Effector memory CD4-positive, alpha-beta T cell (primary cell): ENCODE results near the gene SIDT2.
"Not testable (repeated sequence)": the region's sequence is repeated elsewhere in the genome, so short reads cannot be mapped to it uniquely, and the experiment has no call there.

Source experiments
- DNase-seq, 3 donors: peaks; one replicate each; pipeline ENCODE4 v3.0.0-alpha.2; 2020
- H3K27ac ChIP-seq: 2 replicates; pipeline ENCODE4 v1.7.0; 2013; ENCODE audit warnings: mild to moderate bottlenecking, low read length, moderate library complexity; ENCODE audit not compliant: insufficient read depth, poor library complexity, severe bottlenecking
- H3K27me3 ChIP-seq: replicated peaks from 2 replicates; pipeline ENCODE4 v1.7.0; 2013; ENCODE audit warnings: mild to moderate bottlenecking, low read length; ENCODE audit not compliant: insufficient read depth, control insufficient read depth, poor library complexity, severe bottlenecking
- H3K36me3 ChIP-seq: 2 replicates; pipeline ENCODE4 v1.7.0; 2013; ENCODE audit warnings: mild to moderate bottlenecking, low read length, moderate library complexity; ENCODE audit not compliant: control insufficient read depth, insufficient read depth
- H3K4me1 ChIP-seq: 2 replicates; pipeline ENCODE4 v1.7.0; 2013; ENCODE audit warnings: low read length, mild to moderate bottlenecking; ENCODE audit not compliant: control insufficient read depth, insufficient read depth, poor library complexity, severe bottlenecking
- H3K4me3 ChIP-seq: 2 replicates; pipeline ENCODE4 v1.7.0; 2013; ENCODE audit warnings: low read length, low read depth, mild to moderate bottlenecking; ENCODE audit not compliant: insufficient read depth, poor library complexity, severe bottlenecking
- H3K9me3 ChIP-seq: 2 replicates; pipeline ENCODE4 v1.7.0; 2013; ENCODE audit warnings: mild to moderate bottlenecking, low read length, moderate library complexity; ENCODE audit not compliant: control insufficient read depth
- total RNA-seq, 3 donors: gene quantifications; one replicate each; lab custom pipeline; 2026; lab: John Stamatoyannopoulos, UW

The SIDT2 gene
- 60.0 to 72.3 (median 63.8) reads per million in 3 donors for total RNA-seq

DNA sequence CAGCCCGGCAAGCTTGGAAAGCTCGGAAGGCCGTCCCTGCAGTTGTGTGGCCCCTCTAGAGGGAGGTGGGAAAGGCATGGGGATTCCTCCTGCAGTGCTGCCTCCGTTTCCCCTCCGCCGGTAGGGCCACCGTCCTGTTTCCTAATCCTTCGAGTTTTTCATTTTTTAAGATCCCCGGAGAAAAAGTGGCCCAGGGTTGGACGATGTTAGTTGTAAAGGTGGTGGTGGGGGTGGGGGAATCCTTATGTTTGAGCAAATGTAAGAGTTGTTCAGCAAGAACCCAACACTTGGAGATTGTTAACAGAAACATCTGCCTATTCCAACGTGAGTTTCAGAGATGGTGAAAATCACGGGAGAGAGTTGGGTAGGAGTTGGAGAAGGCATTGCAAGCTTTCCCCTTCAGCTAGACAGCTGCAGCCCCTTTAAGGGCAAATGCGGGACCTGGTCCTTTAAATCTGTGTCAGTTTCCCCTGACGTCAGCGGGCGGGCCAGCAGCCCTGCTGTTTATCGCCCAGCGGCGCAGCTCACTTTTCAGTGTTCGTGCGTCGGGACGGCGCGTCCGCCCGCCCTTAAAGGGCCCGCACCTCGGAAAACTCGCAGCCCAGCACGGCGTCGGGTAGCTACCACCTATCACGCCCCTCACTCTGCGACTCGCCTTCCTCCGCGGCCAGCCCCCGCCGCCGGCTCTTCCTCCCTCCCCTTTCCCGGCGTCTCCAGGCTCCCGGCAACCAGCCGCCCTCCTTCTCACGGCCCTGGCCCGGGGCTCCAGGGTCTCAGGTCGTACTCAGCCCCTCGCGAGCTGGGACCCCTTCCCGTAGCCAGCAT, at the start of gene SIDT2:
SIDT2 (plus strand) TSS at position 534 of the 825 bp plus-strand sequence. CDS start 521 bp downstream, outside the sequence.
- Histone ChIP-seq H3K4me3 (peak within 1 kb of the TSS; percentile 92), H3K4me1 (peaks cover 26% of the 10 kb centered on the region), H3K9me3 (no peaks in the 10 kb centered on the region), H3K36me3 (no peaks in the 10 kb centered on the region), H3K27me3 (no peaks in the 10 kb centered on the region), H3K27ac (peak within 1 kb of the TSS; percentile 83)
- peak; percentile 72 to 80 (median 78) for DNase-seq

DNA sequence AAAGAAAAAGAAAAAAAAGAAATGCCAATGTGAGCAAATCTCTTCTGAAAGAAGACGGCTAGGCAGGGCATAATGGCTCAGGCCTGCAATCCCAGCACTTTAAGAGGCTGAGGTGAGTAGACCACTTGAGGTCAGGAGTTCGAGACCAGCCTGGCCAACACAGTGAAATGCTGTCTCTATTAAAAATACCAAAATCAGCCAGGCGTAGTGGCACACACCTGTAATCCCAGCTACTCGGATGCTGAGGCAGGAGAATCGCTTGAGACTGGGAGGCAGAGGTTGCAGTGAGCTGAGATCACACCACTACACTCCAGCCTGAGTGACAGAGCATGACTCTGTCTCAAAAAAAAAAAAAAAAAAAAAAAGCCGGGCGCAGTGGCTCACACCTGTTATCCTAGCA, 48.1 kb upstream of the SIDT2 start:
- H3K36me3 ChIP-seq, H3K4me1 ChIP-seq, H3K27ac ChIP-seq, H3K4me3 ChIP-seq, DNase-seq, H3K27me3 ChIP-seq, H3K9me3 ChIP-seq: not testable (repeated sequence)

DNA sequence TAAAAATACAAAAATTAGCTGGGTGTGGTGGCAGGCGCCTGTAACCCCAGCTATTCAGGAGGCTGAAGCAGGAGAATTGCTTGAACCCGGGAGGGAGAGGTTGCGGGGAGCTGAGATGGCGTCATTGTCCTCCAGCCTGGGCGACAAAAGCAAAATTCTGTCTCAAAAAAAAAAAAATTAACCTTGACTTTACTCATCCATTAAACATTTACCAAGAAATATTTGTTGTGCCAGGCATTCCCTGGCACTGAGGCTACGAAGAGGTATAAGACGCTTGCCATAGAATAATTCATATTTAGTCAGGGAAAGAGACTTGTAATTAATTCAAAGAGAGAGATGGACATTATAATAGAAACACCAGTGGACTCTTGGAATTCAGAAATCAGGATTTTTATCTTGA, 47.7 kb upstream of the SIDT2 start:
- H3K9me3 ChIP-seq = no peaks in the 10 kb centered on the region
- no peak overlapping the region for H3K27ac ChIP-seq
- no peak overlapping the region for H3K4me3 ChIP-seq
- DNase-seq = no peak
- no peaks in the 10 kb centered on the region for H3K36me3 ChIP-seq
- no peaks in the 10 kb centered on the region for H3K27me3 ChIP-seq
- no peaks in the 10 kb centered on the region for H3K4me1 ChIP-seq

- H3K27ac ChIP-seq = no peak overlapping the region
- no peaks in the 10 kb centered on the region for H3K4me1 ChIP-seq
- H3K27me3 ChIP-seq = no peaks in the 10 kb centered on the region
- H3K4me3 ChIP-seq = no peak overlapping the region
- no peak for DNase-seq
- H3K36me3 ChIP-seq = no peaks in the 10 kb centered on the region
- H3K9me3 ChIP-seq = no peaks in the 10 kb centered on the region
Observed at GRCh38 chr11:117134431-117134830, 44.1 kb upstream of the SIDT2 start.

- H3K9me3 ChIP-seq = not testable (repeated sequence)
Observed at GRCh38 chr11:117134979-117135378, 43.6 kb upstream of the SIDT2 start.

DNA sequence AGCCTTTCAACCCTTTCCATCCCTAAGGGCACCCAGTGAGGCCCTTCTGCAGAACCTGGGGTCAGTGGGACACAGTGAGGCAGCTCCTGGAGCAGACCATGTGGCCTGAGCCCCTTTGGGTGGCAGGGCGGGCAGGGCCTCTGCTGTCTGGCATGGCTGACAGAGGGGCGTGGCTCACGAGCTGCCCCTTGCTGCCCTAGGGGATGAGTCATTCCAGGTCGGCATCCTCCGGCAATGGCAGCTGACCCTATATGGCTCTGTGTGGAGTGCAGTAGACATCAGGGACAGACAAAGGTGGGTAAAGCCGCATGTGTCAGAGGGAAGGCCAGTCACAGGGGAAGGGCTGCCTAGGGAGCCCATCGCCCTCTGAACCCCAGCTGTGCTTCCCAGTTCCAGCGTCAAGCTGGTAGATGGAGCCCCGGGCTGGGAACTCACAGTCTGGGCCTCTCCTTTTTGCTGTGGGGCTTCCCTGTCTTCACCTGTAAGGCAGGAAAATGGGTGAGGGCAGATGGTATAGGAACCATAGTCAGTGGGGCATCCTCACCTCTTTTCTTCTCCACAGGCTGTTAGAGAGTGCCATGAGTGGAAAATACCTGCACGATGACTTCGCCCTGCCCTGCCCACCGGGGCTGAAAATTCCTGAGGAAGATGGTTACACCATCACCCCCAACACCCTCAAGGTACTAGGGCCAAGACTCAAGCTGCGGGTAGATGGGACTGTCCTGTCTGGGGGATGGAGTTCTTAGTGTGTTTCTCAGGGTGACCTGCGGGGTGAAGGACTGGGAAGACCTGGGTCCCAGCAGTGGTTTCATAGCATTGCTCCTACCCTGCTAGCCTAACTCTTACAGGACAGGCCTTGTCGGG, 41.1 kb upstream of the SIDT2 start:
- H3K36me3 ChIP-seq, H3K27me3 ChIP-seq, DNase-seq, H3K4me1 ChIP-seq, H3K9me3 ChIP-seq, H3K27ac ChIP-seq, H3K4me3 ChIP-seq: not testable (repeated sequence)

More at GRCh38 chr11:117134979-117135378, 43.6 kb upstream of the SIDT2 start:
- not testable (repeated sequence) for H3K27ac ChIP-seq, H3K4me1 ChIP-seq, DNase-seq, H3K36me3 ChIP-seq, H3K4me3 ChIP-seq, H3K27me3 ChIP-seq

- Histone ChIP-seq H3K36me3 (peaks cover 7% of the 10 kb centered on the region), H3K27ac (peak overlapping the region; percentile 74), H3K4me3 (peak overlapping the region; percentile 69), H3K4me1 (peaks cover 16% of the 10 kb centered on the region), H3K9me3 (no peaks in the 10 kb centered on the region), H3K27me3 (no peaks in the 10 kb centered on the region)
- no peak for DNase-seq
Observed at GRCh38 chr11:117143390-117143789, 35.2 kb upstream of the SIDT2 start.

- H3K27ac ChIP-seq = peak within 1 kb of the TSS; percentile 74
- H3K9me3 ChIP-seq = no peaks in the 10 kb centered on the region
- DNase-seq = peak; percentile 87 to 91 (median 88)
- H3K27me3 ChIP-seq = no peaks in the 10 kb centered on the region
- peaks cover 7% of the 10 kb centered on the region for H3K36me3 ChIP-seq
- peak within 1 kb of the TSS; percentile 69 for H3K4me3 ChIP-seq
- peaks cover 16% of the 10 kb centered on the region for H3K4me1 ChIP-seq
Observed at GRCh38 chr11:117143871-117144476, 34.6 kb upstream of the SIDT2 start, which contains the start of gene PAFAH1B2. Gene PAFAH1B2 (plus strand): TSS chr11:117144287. CDS start chr11:117152448, 8,161 bp downstream.

- Histone ChIP-seq H3K36me3 (peaks cover 7% of the 10 kb centered on the region), H3K4me1 (peaks cover 16% of the 10 kb centered on the region), H3K27me3 (no peaks in the 10 kb centered on the region), H3K27ac (peak overlapping the region; percentile 74), H3K9me3 (no peaks in the 10 kb centered on the region), H3K4me3 (peak overlapping the region; percentile 69)
- DNase-seq = peak in 2 of 3 donors; percentile 8 to 33
Observed at GRCh38 chr11:117144477-117145392, 33.8 kb upstream of the SIDT2 start.
